A549 (cell line): ENCODE measurements around the gene SKAP1. TPM values are rescaled to one million over a fixed set of nuclear protein-coding genes. Genes with fewer than 3 reads are reported as not detected.

Experiments used
- ATAC-seq, 2 experiments: fragments of 200-7000 bp in 1 of 2; fragments of >200 bp in 1 of 2; cut with Nextera tagmentation in 1 of 2; cut with Tn5 transposase in 1 of 2; 3 replicates each; pipeline versions ENCODE4 v1.8.0 to v1.9.1; 2018 to 2020; ENCODE audit warnings: mild to moderate bottlenecking in 1 of 2, moderate library complexity in 1 of 2
- CTCF ChIA-PET: fragments of 300-600 bp; sonication (Branson Sonifier 250); formaldehyde crosslinking; extraction: SDS; loops from one replicate; lab custom pipeline; 2021; ENCODE audit warnings: antibody characterized with exemption, inconsistent platforms; lab: Yijun Ruan, JAX
- POLR2A ChIA-PET: fragments of 350-600 bp; formaldehyde crosslinking; extraction: SDS; loops from one replicate; lab custom pipeline; 2021; ENCODE audit warnings: antibody characterized with exemption, inconsistent platforms; lab: Yijun Ruan, JAX
- DNase-seq, 2 experiments: peaks; one replicate each; pipeline versions ENCODE4 v3.0.0 to v3.0.0-alpha.2; 2011 to 2016; ENCODE audit warnings: low read depth in 1 of 2, low spot score in 1 of 2
- FAIRE-seq: peaks from 2 replicates; lab custom pipeline; 2011; peaks lifted over from hg19 to GRCh38; lab: Jason Lieb, UNC
- H3K27ac ChIP-seq, 2 experiments: fragments of >200 bp; sonication (Bioruptor Twin); formaldehyde crosslinking; 3 replicates each; pipeline ENCODE4 v1.5.1; 2016 to 2017
- H3K4me1 ChIP-seq: fragments of >200 bp; sonication (Bioruptor Twin); formaldehyde crosslinking; 3 replicates; pipeline ENCODE4 v1.6.1; 2016
- H3K4me2 ChIP-seq: fragments of >200 bp; sonication (Bioruptor Twin); formaldehyde crosslinking; 3 replicates; pipeline ENCODE4 v1.6.1; 2016
- H3K4me3 ChIP-seq: fragments of >200 bp; sonication (Bioruptor Twin); formaldehyde crosslinking; 3 replicates; pipeline ENCODE4 v1.5.1; 2016
- H3K9me3 ChIP-seq: fragments of >200 bp; sonication (Bioruptor Twin); formaldehyde crosslinking; 3 replicates; pipeline ENCODE4 v1.6.1; 2016
- BCL3 ChIP-seq: fragments of >200 bp; sonication (Bioruptor Twin); formaldehyde crosslinking; IDR thresholded peaks from 3 replicates; pipeline ENCODE4 v1.6.1; 2016
- CHD2 ChIP-seq: fragments of 150-350 bp; IDR thresholded peaks from 2 replicates; pipeline ENCODE4 v1.6.1; 2014; ENCODE audit warnings: low read length; ENCODE audit not compliant: partially characterized antibody
- CHD4 ChIP-seq: fragments of 200-600 bp; sonication (generic); IDR thresholded peaks from 2 replicates; pipeline ENCODE4 v1.6.1; 2016; ENCODE audit warnings: antibody characterized with exemption, mild to moderate bottlenecking, borderline replicate concordance
- E2F6 ChIP-seq: IDR thresholded peaks from 2 replicates; pipeline ENCODE4 v1.6.1; 2012; ENCODE audit warnings: low read depth, borderline replicate concordance
- FOSB ChIP-seq: fragments of 250-450 bp; sonication (Bioruptor Pico); IDR thresholded peaks from 2 replicates; pipeline ENCODE4 v1.5.0; 2020; ENCODE audit warnings: mild to moderate bottlenecking, moderate library complexity
- HES2 ChIP-seq: fragments of >200 bp; sonication (Bioruptor Twin); formaldehyde crosslinking; IDR thresholded peaks from 2 replicates; pipeline ENCODE4 v1.6.1; 2016
- HMGXB4 ChIP-seq: fragments of 250-450 bp; sonication (Bioruptor Pico); IDR thresholded peaks from 2 replicates; pipeline ENCODE4 v1.5.0; 2021; ENCODE audit warnings: mild to moderate bottlenecking, moderate library complexity, borderline replicate concordance
- JUN ChIP-seq, 2 experiments: fragments of >200 bp; sonication (Bioruptor Twin); formaldehyde crosslinking; IDR thresholded peaks; 2 replicates in 1 of 2; 3 replicates in 1 of 2; pipeline ENCODE4 v1.6.1; 2016 to 2017
- KDM1A ChIP-seq: fragments of 200-600 bp; sonication (generic); IDR thresholded peaks from 2 replicates; pipeline ENCODE4 v1.6.1; 2016; ENCODE audit warnings: low read depth, mild to moderate bottlenecking
- MAX ChIP-seq: IDR thresholded peaks from 2 replicates; pipeline ENCODE4 v1.6.1; 2012
- MAZ ChIP-seq: fragments of 150-350 bp; IDR thresholded peaks from 2 replicates; pipeline ENCODE4 v1.6.1; 2014; ENCODE audit warnings: antibody characterized with exemption, low read depth, low read length, borderline replicate concordance
- PBX3 ChIP-seq: IDR thresholded peaks from 2 replicates; pipeline ENCODE4 v1.6.1; 2012
- PHF8 ChIP-seq: fragments of 200-600 bp; sonication (generic); IDR thresholded peaks from 2 replicates; pipeline ENCODE4 v1.6.1; 2016; ENCODE audit warnings: low read depth, mild to moderate bottlenecking, antibody characterized with exemption, moderate library complexity, borderline replicate concordance
- POLR2A ChIP-seq: IDR thresholded peaks from 2 replicates; pipeline ENCODE4 v1.6.1; 2012; ENCODE audit warnings: mild to moderate bottlenecking, low read length
- RARB ChIP-seq: fragments of 250-450 bp; sonication (Bioruptor Pico); IDR thresholded peaks from 2 replicates; pipeline ENCODE4 v1.8.0; 2021; ENCODE audit warnings: mild to moderate bottlenecking, moderate library complexity
- RFX5 ChIP-seq: fragments of 450-650 bp; IDR thresholded peaks from 2 replicates; pipeline ENCODE4 v1.7.1; 2014; ENCODE audit warnings: antibody characterized with exemption, mild to moderate bottlenecking, moderate library complexity
- ZNF302 ChIP-seq: fragments of 250-450 bp; sonication (Bioruptor Pico); IDR thresholded peaks from 2 replicates; pipeline ENCODE4 v1.9.0; 2021; ENCODE audit warnings: inconsistent platforms, mild to moderate bottlenecking, moderate library complexity
- WGBS: methylation state at CpG from one replicate; pipeline ENCODE4 v1.1.6; 2017; ENCODE audit errors: missing lambda C conversion rate; 5-methylcytosine and 5-hydroxymethylcytosine counted together
- polyA plus RNA-seq, 4 experiments: library from polyadenylated mRNA; depleted of rRNA in 3 of 4; stranded (reverse); fragments of >200 nt; fragmentation: RNase III in 1 of 4; extraction: RNeasy Plus Mini Kit Qiagen cat#74134 plus additional on column Dnase treatment in 1 of 4; gene quantifications; 2 replicates in 3 of 4; 3 replicates in 1 of 4; pipeline ENCODE4 v1.2.3, GENCODE V29; 2011 to 2017

The SKAP1 gene
- polyA plus RNA-seq, 2 of the 4 experiments (the other 2 are of a cell fraction) = 0.14 to 0.78 TPM

GRCh38 chr17:48110761-48111160, 319.3 kb downstream of the SKAP1 start (continued):
- TF ChIP-seq HMGXB4 (CRISPR knock-in tag) = no peak

GRCh38 chr17:48107137-48108055, 322.6 kb downstream of the SKAP1 start, which contains the start of gene SNX11:
Gene SNX11 (plus strand): TSS chr17:48107766. CDS start chr17:48112044, 4,278 bp downstream.
- no peak for FAIRE-seq
- Histone ChIP-seq H3K4me3 (peak within 1 kb of the TSS; percentile 76), H3K4me2 (peak within 1 kb of the TSS; percentile 76), H3K9me3 (no peaks in the 10 kb centered on the region), H3K27ac (peak within 1 kb of the TSS; percentile 91 to 92), H3K4me1 (peaks cover 9% of the 10 kb centered on the region)
- peak; percentile 90 to 93 for DNase-seq
- TF ChIP-seq MAZ (peak; percentile 41; the same call in 1 of the 2 replicates), FOSB (CRISPR knock-in tag) (no peak), MAX (0 out of 2 replicates have a peak, but pooled peaks have one; percentile 47), JUN (IDR thresholded peaks at IDR 0.05) (peak; percentile 34 to 73; a peak in 1 of 5 replicates), BCL3 (peak; percentile 62; the same call in 2 of the 3 replicates), E2F6 (peak; percentile 53; the same call in 1 of the 2 replicates), ZNF302 (CRISPR knock-in tag) (no peak), CHD4 (no peak), POLR2A (peak; percentile 78), KDM1A (0 out of 2 replicates have a peak, but pooled peaks have one; percentile 13), CHD2 (peak; percentile 6), PBX3 (peak; percentile 23; the same call in 1 of the 2 replicates), HES2 (no peak), RARB (CRISPR knock-in tag) (no peak), RFX5 (peak; percentile 52; the same call in 1 of the 2 replicates), PHF8 (peak; percentile 71; the same call in 1 of the 2 replicates)
- peak; percentile 97 to 99 for ATAC-seq
- under 1% methylated on average over 51 of the region's 64 CpGs for WGBS
- CTCF ChIA-PET = interaction anchor here (0.5 to 7.1 kb wide), 17 partner anchors 11 to 1326 kb away, joined by 3 to 54 read pairs (median 3); no protein-coding TSS in a partner anchor
- POLR2A ChIA-PET = interaction anchor here (0.5 to 2.9 kb wide), 8 partner anchors 9 to 497 kb away, joined by 3 to 18 read pairs (median 4); partner anchors contain the start of genes HOXB6 and NFE2L1
